Uterus (tissue), 4 donors: ENCODE data around the gene TMC2. TPM values are rescaled to one million over a fixed set of nuclear protein-coding genes. Genes with fewer than 3 reads are reported as not detected.
A peak's percentile ranks its signal among the peaks of the same experiment; 100 is the strongest.

Experiments used
- DNase-seq, 2 donors: peaks; one replicate each; pipeline ENCODE4 v3.0.0-alpha.2; 2019 to 2020
- H3K27ac ChIP-seq, 2 donors: fragments of 200-600 bp; sonication (generic); 1 replicate in 1 of 2; 2 replicates in 1 of 2; pipeline ENCODE4 v1.5.1; 2016 to 2018
- H3K27me3 ChIP-seq, 2 donors: fragments of 200-600 bp; sonication (generic); one replicate each; pipeline ENCODE4 v1.5.1; 2018 to 2019; ENCODE audit warnings: control low read depth in 1 of 2
- H3K36me3 ChIP-seq, 2 donors: fragments of 200-600 bp; sonication (generic); one replicate each; pipeline ENCODE4 v1.5.1; 2019; ENCODE audit warnings: control low read depth in 1 of 2
- H3K4me1 ChIP-seq, 2 donors: fragments of 200-600 bp; sonication (generic); one replicate each; pipeline ENCODE4 v1.5.1; 2018 to 2019; ENCODE audit warnings: control low read depth in 1 of 2
- H3K4me3 ChIP-seq, 2 donors: fragments of 200-600 bp; sonication (generic); 1 replicate in 1 of 2; 2 replicates in 1 of 2; pipeline ENCODE4 v1.5.1; 2018 to 2019; ENCODE audit warnings: mild to moderate bottlenecking in 1 of 2
- H3K9me3 ChIP-seq, 2 donors: fragments of 200-600 bp; sonication (generic); one replicate each; pipeline ENCODE4 v1.5.1; 2019; ENCODE audit warnings: control low read depth in 1 of 2
- POLR2A ChIP-seq, 2 donors: fragments of 450-650 bp; IDR thresholded peaks; one replicate each; pipeline ENCODE4 v1.6.1; 2016; ENCODE audit warnings: antibody characterized with exemption in 2 of 2, mild to moderate bottlenecking in 1 of 2, moderate library complexity in 1 of 2
- intact Hi-C: fragments of 100-400 bp; cut with DNase I; formaldehyde crosslinking; loops from one replicate; pipeline ENCODE4 v1.15.1; 2023; ENCODE audit warnings: low total_unique reads
- total RNA-seq, 4 donors: library from RNA; depleted of rRNA in 3 of 4; stranded (reverse); fragments of >200 nt in 3 of 4; gene quantifications; one replicate each; pipeline versions ENCODE4 v1.1.0 to v1.2.4, GENCODE V29; 2014 to 2023
- TF ChIP-seq, protein P1 (sequence below), 4 experiments: fragments of 200-600 bp in 2 of 4; fragments of 450-650 bp in 2 of 4; sonication (generic) in 2 of 4; IDR thresholded peaks; one replicate each; pipeline ENCODE4 v1.5.1; 2016 to 2019; ENCODE audit warnings: antibody characterized with exemption in 4 of 4, mild to moderate bottlenecking in 2 of 4, moderate library complexity in 1 of 4
- donor health status: DM: yes; HTN: yes; CAD: no.

The TMC2 gene
- total RNA-seq, 4 donors from 2014 or later: not detected

DNA sequence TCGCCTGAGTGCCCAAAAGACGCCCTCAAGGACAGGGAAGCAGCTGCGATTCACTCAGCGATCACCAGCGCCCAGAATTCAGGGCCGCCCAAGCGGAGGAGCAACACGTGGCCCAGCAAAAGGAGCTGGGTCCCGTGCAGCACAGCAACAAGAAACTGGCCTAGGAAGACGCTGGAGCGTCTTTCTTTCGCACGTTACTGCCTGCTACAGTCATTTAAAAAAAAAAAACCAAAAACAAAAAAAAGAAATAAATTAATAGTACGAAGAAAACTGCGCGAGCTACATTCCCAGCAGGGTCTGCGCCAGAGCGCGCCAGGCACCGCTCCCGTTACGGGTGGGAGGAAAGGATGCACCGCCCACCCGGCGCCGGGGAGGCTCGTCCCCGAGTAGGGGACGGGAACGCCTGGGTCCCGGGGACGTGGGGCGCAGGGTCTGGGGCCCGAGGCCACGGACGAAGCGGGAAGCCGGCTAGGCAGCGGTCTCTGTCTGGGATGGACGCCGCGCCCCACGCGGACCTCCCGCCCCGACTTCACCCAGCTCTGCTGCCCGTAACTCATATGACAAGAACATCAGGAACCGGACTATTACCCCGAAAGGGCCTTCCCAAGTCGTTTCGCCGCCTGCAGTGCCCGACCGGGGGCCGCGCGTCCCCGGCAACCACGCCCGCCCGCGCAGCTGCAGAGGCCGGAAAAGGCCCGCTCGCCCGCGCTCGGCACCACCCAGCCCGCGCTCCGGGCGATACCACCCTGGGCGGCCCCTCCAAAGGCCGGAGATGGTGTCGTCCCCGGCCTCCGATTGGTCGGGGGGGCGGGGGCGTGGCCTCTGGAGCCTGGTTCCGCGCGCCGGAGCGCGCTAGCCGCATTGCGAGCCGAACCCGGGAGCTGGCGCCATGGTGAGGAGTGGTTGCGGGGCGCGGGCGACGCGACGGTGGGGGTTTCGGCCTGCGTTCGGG is 115.7 kb downstream of the TMC2 start, which contains the start of gene NOP56:
Gene NOP56 (plus strand): TSS at position 861 of the 952 bp plus-strand sequence. CDS start 29 bp downstream, at position 890.
- Histone ChIP-seq H3K27me3 (no peaks in the 10 kb centered on the region), H3K4me1 (peaks cover 4 to 10% of the 10 kb centered on the region in 2 donors), H3K27ac (peak within 1 kb of the TSS; percentile 79 to 87), H3K9me3 (no peaks in the 10 kb centered on the region), H3K4me3 (peak within 1 kb of the TSS; percentile 72 to 84), H3K36me3 (no peaks in the 10 kb centered on the region)
- TF ChIP-seq, protein P1, sequence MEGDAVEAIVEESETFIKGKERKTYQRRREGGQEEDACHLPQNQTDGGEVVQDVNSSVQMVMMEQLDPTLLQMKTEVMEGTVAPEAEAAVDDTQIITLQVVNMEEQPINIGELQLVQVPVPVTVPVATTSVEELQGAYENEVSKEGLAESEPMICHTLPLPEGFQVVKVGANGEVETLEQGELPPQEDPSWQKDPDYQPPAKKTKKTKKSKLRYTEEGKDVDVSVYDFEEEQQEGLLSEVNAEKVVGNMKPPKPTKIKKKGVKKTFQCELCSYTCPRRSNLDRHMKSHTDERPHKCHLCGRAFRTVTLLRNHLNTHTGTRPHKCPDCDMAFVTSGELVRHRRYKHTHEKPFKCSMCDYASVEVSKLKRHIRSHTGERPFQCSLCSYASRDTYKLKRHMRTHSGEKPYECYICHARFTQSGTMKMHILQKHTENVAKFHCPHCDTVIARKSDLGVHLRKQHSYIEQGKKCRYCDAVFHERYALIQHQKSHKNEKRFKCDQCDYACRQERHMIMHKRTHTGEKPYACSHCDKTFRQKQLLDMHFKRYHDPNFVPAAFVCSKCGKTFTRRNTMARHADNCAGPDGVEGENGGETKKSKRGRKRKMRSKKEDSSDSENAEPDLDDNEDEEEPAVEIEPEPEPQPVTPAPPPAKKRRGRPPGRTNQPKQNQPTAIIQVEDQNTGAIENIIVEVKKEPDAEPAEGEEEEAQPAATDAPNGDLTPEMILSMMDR (IDR thresholded peaks at IDR 0.05): peak in 1 of 4 experiments; percentile 8
- peak; percentile 84 to 87 for TF ChIP-seq POLR2A (IDR thresholded peaks at IDR 0.05)
- intact Hi-C loops: no loop called here
- DNase-seq: peak; percentile 87 to 94

DNA sequence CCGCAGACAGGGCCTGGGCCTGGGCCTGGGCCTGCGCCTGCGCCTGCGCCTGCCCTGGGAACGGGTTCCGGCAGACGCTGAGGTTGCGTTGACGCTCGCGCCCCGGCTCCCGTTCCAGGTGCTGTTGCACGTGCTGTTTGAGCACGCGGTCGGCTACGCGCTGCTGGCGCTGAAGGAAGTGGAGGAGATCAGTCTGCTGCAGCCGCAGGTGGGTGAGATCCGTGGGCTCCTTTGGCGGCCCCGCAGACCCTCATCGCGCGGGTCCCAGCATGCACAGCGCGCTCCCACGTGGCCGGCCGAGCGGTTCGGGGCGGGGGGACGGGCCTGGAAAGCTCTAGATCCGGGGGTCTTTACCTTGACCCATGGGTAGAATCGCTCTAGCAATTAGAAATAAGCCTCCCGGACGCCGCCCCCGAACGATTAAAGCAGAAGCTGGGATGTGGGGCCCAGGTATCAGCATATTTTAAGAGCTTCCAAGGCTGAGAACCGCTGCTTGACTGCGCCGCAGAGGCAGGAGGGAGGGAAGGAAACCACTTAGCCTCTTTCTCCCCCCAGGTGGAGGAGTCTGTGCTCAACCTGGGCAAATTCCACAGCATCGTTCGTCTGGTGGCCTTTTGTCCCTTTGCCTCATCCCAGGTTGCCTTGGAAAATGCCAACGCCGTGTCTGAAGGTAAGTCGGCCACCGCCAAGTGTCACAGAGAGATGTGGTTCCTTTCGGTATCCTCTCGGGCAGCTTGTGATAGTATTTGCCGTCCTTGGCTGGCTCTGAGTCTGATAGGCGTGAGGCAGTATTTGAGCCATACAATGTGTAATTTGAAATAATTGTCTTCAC is 116.6 kb downstream of the TMC2 start:
- peak overlapping the region; percentile 79 to 87 for H3K27ac ChIP-seq

DNA sequence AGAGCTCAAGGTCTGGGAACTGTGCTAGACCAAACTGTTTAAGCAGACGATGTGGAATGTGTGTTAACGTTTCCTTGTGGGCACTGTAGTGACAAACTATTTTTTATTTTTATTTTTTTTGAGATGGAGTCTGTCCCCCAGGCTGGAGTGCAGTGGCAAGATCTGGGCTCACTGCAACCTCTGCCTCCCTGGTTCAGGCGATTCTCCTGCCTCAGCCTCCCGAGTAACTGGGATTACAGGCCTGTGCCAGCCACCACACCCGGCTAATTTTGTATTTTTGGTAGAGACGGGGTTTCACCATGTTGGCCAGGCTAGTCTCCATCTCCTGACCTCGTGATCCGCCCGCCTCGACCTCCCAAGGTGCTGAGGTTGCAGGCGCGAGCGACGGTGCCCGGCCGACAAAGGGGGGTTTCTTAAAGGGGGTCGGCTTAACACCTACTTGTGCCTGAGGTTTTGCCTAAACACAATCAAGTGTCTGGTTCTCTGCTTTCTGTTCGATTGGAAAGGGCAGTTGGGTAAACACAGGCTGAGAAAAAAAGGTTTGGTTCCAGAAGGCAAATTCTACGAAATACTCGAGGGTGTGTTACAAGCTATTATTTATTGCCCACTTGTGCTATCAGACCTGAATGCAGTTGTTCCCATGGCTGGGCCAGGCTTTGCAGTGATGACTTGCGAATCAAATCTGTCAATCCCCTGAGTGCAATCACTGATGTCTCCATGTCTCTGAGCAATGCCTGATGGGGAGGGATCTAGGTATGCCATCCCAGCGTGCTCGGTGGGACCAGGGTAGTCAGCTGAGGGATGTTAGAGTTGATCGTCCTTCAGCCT is 117.4 kb downstream of the TMC2 start:
- TF ChIP-seq, protein P1 (IDR thresholded peaks at IDR 0.05): no peak
- TF ChIP-seq POLR2A (IDR thresholded peaks at IDR 0.05): no peak
- Histone ChIP-seq H3K27me3 (no peaks in the 10 kb centered on the region), H3K27ac (peak overlapping the region in 1 of 2 donors; percentile 79), H3K9me3 (no peaks in the 10 kb centered on the region), H3K4me1 (peaks cover 4 to 10% of the 10 kb centered on the region in 2 donors), H3K36me3 (no peaks in the 10 kb centered on the region), H3K4me3 (peak overlapping the region; percentile 72 to 84)
- intact Hi-C loops: no loop called here
- no peak for DNase-seq

More for the DNA sequence above, 116.6 kb downstream of the TMC2 start:
- peaks cover 4 to 10% of the 10 kb centered on the region in 2 donors for H3K4me1 ChIP-seq
- TF ChIP-seq, protein P1 (IDR thresholded peaks at IDR 0.05): no peak
- TF ChIP-seq POLR2A (IDR thresholded peaks at IDR 0.05): no peak
- no peaks in the 10 kb centered on the region for H3K36me3 ChIP-seq
- no peaks in the 10 kb centered on the region for H3K27me3 ChIP-seq
- H3K9me3 ChIP-seq: no peaks in the 10 kb centered on the region
- intact Hi-C loops: no loop called here
- peak overlapping the region; percentile 72 to 84 for H3K4me3 ChIP-seq
- DNase-seq: peak in 1 of 2 donors; percentile 39

DNA sequence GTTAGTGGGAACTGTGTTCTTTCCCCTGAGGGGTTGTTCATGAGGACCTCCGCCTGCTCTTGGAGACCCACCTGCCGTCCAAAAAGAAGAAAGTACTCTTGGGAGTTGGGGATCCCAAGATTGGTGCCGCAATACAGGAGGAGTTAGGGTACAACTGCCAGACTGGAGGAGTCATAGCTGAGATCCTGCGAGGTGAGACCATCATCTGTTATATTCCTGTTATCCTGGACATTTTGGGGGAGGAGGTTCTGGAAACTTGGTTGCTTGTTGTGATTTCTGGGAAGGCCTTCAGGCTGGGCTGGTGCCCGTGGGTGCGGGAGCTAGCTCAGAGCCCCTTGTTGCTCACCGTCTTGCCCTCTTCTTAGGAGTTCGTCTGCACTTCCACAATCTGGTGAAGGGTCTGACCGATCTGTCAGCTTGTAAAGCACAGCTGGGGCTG is 118.0 kb downstream of the TMC2 start:
- no peaks in the 10 kb centered on the region for H3K9me3 ChIP-seq

More for the DNA sequence above, 118.0 kb downstream of the TMC2 start:
- intact Hi-C loops: no loop called here
- DNase-seq: no peak
- Histone ChIP-seq H3K36me3 (no peaks in the 10 kb centered on the region), H3K27ac (no peak overlapping the region), H3K4me1 (peaks cover 4 to 10% of the 10 kb centered on the region in 2 donors), H3K27me3 (no peaks in the 10 kb centered on the region), H3K4me3 (no peak overlapping the region)
- no peak for TF ChIP-seq POLR2A (IDR thresholded peaks at IDR 0.05)
- TF ChIP-seq, protein P1 (IDR thresholded peaks at IDR 0.05): no peak
